Non-pigmented ciliary epithelial cell (primary cell): ENCODE measurements around the gene KIAA1755.

Experiments
- DNase-seq: peaks from one replicate; pipeline ENCODE4 v3.0.0-alpha.2; 2010; ENCODE audit warnings: low read depth

The KIAA1755 gene

GRCh38 chr20:38219006-38219950 lies 41.3 kb downstream of the KIAA1755 start:
- no peak for DNase-seq

GRCh38 chr20:38218566-38218885 lies 42.0 kb downstream of the KIAA1755 start:
- DNase-seq: no peak

- DNase-seq: peak; percentile 92
Observed at GRCh38 chr20:38217791-38218565, 42.6 kb downstream of the KIAA1755 start.

- no peak for DNase-seq
Observed at GRCh38 chr20:38216746-38217595, 43.6 kb downstream of the KIAA1755 start.

GRCh38 chr20:38216201-38216600 lies 44.3 kb downstream of the KIAA1755 start:
- DNase-seq: no peak

GRCh38 chr20:38215194-38216182 lies 45.0 kb downstream of the KIAA1755 start:
- DNase-seq: no peak

- no peak for DNase-seq
Observed at GRCh38 chr20:38214256-38215193, 46.0 kb downstream of the KIAA1755 start.

- DNase-seq: no peak
Observed at GRCh38 chr20:38213607-38213940, 47.0 kb downstream of the KIAA1755 start.

GRCh38 chr20:38212806-38213606 lies 47.5 kb downstream of the KIAA1755 start:
- no peak for DNase-seq

GRCh38 chr20:38211200-38212097 lies 49.1 kb downstream of the KIAA1755 start:
- DNase-seq: no peak

GRCh38 chr20:38210741-38211140 lies 49.8 kb downstream of the KIAA1755 start:
- no peak for DNase-seq

GRCh38 chr20:38209736-38210405 lies 50.7 kb downstream of the KIAA1755 start:
- no peak for DNase-seq

GRCh38 chr20:38209054-38209675 lies 51.4 kb downstream of the KIAA1755 start:
- DNase-seq: no peak

- DNase-seq: no peak
Observed at GRCh38 chr20:38208523-38208922, 52.0 kb downstream of the KIAA1755 start.

GRCh38 chr20:38208088-38208487 lies 52.4 kb downstream of the KIAA1755 start:
- no peak for DNase-seq

GRCh38 chr20:38207621-38208020 lies 52.9 kb downstream of the KIAA1755 start:
- DNase-seq: no peak

GRCh38 chr20:38205001-38205400 lies 55.5 kb downstream of the KIAA1755 start:
- no peak for DNase-seq
